GM18519 (cell line): ENCODE measurements around the gene RPS6KA5.
A peak's percentile ranks its signal among the peaks of the same experiment; 100 is the strongest.
"Not testable (repeated sequence)": the region's sequence is repeated elsewhere in the genome, so short reads cannot be mapped to it uniquely, and the experiment has no call there.

Experiments
- ATAC-seq: cut with Tn5 transposase; IDR thresholded peaks from one replicate; pipeline ENCODE4 v1.9.1; 2021; ENCODE audit warnings: mild to moderate bottlenecking, moderate library complexity; ENCODE audit not compliant: unreplicated experiment, low FRiP score

Gene RPS6KA5

DNA sequence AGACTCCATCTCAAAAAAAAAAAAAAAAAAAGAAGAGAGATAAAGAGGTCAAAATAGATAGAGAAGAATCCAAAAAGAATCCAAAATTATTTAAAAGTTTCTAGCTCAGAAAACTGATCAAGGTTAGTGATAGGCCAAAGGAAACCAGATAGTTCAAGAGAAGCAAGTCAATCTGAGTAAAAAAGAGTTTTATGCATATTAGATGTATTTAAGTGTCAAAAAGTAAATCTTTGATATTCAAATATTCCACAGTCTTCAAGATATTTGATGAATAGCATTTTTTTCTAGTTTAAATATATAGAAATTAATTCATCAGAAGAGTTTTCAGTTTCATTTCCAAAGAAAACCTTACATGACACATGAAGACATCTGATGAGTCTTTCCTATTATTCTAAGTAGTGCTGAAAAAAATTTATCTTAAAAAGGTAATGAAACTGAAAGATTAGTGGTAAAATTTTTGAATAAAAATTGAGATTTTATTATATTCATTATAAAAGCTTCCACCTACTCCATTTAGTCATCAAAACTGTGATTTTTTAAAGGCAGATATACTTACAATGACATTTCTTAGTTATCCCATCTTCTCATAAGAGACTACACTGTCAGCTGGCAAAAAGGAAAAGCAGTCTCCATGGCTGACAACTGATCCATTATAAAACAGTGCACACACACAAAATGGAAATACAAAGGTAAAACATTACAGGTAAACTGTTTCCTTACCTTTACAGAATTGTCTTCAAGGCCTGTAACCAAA lies 68.6 kb downstream of the RPS6KA5 start:
- no peak for ATAC-seq

- ATAC-seq, result no peak
Observed at GRCh38 chr14:90990141-90990540, 70.3 kb downstream of the RPS6KA5 start.

DNA sequence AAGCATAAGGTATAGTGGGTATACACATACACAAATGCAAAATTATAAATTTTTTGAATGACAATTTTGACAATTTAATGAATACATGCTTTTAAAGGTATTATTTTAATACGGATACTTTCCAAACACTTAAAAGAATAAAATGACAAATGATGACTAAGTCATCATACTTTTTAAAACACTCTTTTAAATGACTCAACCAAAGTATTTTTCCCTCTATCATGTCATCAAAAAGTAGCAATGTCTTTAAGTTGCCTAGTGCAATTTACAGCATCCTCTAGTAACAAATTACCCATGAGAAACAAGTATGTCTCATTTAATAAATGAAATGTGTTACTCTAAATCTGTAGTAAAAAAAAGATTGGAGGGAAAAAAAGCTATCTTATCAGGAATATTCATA lies 73.3 kb downstream of the RPS6KA5 start:
- ATAC-seq, result no peak

DNA sequence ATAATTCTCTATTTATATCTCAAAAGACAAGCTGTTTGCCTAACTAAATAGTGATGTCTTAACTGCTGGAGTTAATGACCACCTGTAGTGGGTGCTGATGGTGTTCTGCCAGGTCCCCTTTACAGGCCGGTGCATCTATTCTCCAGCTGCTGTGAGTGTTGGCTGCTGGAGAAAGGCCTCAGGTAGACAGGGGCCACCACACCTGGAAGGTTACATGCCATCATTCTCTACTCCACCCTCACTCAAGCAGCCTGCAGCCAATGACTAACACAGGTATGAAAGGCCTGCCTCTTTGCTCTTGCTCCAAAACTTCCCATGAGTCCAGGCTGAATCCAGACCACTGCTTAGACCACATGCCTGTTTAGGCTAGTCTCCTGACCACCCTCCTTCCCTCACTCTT lies 73.9 kb downstream of the RPS6KA5 start:
- no peak for ATAC-seq

DNA sequence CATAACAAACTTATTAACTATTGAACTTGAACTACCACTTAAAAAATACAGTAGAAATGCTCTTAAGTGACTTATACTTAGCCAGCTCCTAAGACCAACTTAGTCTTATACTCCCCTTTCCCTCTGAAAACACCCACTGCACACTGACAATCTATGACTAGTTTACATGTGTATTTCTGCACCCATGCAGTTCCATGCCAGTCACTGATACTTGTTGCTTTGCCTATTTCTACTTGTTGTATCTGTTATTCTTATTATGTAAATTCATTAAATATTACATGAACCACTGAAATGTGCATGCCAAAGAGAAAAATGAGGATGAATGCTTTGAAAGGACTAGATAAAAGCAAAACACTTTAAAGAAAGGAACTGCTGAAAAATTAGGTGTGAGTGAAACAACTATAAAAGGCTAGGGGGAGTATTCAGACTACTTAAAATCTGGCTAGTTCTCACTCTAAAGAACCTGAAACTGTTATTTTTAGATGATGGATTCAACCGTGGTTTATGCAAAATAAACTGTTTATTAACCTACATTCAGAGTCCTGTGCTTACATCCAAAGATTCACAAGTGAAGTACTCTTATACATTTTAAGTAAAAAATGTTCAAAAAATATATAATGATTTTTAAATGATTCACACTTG lies 74.7 kb downstream of the RPS6KA5 start:
- ATAC-seq, result no peak

DNA sequence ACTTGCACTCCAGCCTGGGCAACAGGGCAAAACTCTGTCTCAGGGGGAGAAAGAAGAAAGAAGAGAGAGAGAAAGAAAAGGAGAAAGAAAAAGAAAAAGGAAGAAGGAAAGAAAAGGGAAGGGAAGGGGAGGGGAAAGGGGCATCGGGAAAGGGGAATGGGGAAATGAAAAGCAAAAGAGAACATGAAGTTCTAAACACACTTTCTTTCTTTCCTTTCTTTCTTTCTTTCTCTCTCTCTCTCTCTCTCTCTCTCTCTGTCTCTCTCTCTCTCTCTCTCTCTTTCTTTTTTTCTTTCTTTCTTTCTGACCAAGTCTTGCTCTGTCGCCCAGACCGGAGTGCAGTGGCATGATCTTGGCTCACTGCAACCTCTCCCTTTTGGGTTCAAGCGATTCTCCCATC lies 76.9 kb downstream of the RPS6KA5 start:
- no peak for ATAC-seq

DNA sequence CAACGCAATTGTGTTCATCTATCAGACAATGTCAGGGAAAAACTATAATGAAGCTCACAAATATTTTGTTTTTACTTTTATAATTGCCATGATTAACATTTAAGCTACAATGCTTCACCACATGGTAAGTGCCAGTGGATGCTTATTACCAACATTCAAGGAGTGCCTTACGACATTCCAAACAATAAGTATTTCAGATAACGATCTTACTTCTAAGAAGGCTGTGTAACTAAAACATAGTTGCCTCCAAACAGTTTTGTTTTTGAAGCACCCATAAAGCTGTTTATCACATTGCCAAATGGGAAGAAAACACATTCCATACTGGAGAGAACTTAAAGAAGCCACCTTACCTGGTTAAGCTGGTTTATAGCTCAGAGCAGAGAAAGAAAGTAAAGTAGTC lies 78.8 kb downstream of the RPS6KA5 start:
- no peak for ATAC-seq

DNA sequence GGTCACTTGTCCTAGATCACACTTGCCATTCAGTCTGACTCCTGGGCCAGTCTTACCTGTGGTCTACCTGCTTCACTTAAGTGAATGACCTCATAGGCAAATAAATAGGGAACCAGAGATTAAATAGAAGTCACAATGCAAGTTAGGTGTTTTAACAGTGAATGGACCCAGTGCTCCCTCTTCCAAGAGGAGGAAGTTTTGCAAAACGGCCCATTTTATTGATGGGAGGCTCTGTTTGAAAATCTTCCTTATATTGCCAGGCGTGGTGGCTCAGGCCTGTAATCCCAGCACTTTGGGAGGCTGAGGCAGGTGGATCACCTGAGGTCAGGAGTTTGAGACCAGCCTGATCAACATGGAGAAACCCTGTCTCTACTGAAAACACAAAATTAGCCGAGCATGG lies 79.8 kb downstream of the RPS6KA5 start:
- not testable (repeated sequence) for ATAC-seq

- no peak for ATAC-seq
Observed at GRCh38 chr14:90979515-90979914, 80.9 kb downstream of the RPS6KA5 start.

DNA sequence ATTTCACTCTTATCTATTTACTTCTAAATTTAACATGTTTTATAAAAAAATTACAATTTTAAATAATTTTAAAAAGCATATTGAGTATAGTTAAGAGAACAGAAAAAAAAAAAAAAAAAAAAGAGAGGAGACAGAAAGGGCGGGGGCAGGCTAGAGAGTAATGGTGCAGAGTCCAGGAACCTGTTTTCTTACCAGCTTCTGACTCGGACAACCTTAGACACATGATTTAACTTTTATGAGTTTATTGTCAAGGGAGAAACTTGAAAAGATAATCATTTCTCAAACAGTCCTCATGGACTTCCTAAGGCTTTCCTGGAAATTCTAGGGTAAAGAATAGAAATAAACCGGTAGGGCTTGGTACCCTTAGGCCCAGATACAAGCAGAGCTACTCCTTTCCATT lies 84.3 kb downstream of the RPS6KA5 start:
- ATAC-seq, result no peak

GRCh38 chr14:90971687-90972086 lies 88.8 kb downstream of the RPS6KA5 start:
- ATAC-seq, result no peak

- peak; percentile 60 for ATAC-seq
Observed at GRCh38 chr14:90970167-90970600, 90.3 kb downstream of the RPS6KA5 start.

GRCh38 chr14:90969531-90970166 lies 90.8 kb downstream of the RPS6KA5 start:
- no peak for ATAC-seq

DNA sequence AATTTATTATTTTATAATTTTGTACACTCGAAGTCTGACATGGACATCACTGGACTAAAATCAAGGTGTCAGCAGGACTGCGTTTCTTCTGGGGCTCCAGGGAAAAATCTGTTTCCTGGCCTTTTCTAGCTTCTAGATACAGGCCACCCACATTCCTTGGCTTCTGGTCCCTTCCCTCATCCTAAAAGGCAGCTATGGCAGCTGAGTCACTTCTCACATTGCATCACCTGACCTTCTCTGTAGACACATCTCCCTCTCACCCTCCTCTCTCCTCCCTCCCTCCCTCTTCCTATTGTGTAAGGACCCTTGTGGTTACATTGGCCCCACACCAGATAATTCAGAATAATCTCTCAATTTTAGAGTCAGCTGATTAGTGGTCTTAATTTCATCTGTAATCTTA lies 92.4 kb downstream of the RPS6KA5 start:
- ATAC-seq, result no peak

DNA sequence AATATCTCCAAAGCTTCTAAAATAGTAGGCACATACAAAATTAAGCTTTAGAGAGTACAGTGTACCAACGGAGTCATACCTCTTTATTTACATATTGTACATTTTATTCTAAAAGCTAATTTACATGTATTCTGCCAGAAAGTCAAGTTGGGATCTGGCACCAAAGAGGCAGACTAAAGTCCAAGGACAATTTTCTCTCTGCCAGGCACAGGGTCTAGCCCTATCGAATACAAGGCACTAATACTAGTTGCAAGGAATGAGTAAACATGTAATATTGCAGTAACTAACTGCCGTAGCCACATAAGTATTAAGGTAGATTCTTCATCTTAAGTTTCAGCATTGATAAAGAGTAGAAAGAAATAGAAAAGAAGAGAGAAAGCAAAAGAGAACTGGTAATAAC lies 93.9 kb downstream of the RPS6KA5 start:
- no peak for ATAC-seq

DNA sequence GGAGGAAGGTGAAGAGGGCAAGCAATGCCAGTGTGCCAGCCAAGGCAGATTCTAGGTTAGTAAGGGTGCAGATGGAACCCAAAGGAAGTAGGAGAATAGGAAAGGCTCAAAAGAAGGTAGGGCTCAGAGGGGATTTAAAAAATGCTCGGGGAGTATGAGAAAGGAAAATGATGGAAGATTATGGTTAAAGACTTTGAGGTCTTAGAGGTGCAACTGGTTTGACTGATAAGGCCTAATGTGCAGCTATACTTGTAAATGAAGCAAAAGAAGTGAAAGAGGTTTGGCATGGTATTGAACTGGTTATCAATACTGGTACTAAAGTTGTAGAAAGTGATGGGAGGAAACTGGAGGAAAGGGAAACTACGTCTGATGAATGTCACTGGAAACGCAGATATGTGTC lies 94.7 kb downstream of the RPS6KA5 start:
- no peak for ATAC-seq

DNA sequence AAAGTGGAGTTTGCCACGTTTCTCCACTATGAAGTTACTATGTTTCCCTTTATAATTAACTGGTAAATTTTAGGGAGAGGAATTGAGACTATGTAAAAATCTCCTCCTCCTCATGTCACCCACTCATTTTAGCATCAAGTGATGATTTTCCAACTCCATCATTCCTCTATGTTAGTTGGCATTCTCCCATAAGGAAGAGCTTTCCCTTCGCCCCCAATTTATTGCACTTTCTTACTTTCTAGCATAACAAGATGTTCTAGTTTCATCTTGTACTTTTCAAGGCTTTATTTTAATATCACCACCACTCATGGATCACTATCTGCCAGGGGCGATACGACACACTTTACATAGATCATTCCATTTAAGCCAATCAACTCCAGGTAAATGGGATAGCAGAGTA lies 97.1 kb downstream of the RPS6KA5 start:
- no peak for ATAC-seq

DNA sequence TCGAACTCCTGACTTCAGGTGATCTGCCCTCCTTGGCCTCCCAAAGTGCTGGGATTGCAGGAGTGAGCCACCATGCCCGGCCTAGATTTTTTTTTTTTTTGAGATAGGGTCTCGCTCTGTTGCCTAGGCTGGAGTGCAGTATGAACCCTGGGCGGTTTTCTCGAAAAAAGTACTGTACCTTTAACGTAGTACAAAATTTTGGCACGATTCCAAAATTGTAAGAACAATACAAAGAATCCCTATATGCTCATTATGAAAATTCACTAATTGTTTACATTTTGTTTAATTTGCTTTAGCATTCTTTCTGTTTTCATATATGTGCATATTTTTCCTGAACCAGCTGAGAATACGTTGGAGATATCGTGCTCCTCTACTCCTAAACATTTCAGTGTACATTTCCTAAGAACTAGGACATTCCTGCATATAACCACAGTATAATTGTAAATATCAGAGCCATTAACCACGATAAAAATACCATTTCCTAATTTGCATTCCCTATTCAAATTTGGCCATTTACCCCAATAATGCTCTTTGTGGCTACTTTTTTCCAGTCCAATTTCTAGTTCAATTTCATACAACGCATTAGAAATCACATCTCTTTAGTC lies 97.8 kb downstream of the RPS6KA5 start:
- ATAC-seq, result no peak

DNA sequence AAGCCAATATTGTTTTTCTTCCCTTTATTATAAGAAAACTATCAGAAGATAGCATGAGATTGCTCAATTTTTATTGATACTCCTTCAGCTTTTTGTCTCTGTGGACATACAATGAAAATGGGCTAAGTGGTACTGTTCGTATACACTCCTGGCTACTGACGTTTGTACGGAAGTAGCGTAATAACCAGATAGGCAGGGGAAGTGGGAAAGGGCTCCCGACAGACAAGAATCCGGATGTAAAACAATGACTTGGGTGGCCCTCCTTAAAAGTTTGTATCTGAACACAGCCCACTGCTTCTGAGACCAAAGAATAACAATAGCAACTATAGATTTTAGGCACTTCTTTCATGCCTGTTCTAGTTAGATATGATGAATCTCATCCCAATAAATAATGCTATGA lies 99.6 kb downstream of the RPS6KA5 start:
- ATAC-seq, result no peak

GRCh38 chr14:90959344-90959743 lies 101.1 kb downstream of the RPS6KA5 start:
- no peak for ATAC-seq

- no peak for ATAC-seq
Observed at GRCh38 chr14:90956273-90956672, 104.2 kb downstream of the RPS6KA5 start.
